Mesenteric fat pad (tissue), 1 donor: ENCODE measurements around the gene CHST3. TPM values are rescaled to one million over a fixed set of nuclear protein-coding genes. Genes with fewer than 3 reads are reported as not detected.
A peak's percentile ranks its signal among the peaks of the same experiment; 100 is the strongest.
"Not testable (repeated sequence)": the region's sequence is repeated elsewhere in the genome, so short reads cannot be mapped to it uniquely, and the experiment has no call there.

Experiments
- DNase-seq: peaks from one replicate; pipeline ENCODE4 v3.0.0-alpha.2; 2020; ENCODE audit warnings: low spot score
- long read RNA-seq: library from polyadenylated mRNA; unstranded; transcript quantifications from one replicate; pipeline ENCODE4 v2.0.0, GENCODE V29; 2020
- total RNA-seq: library from RNA; stranded (reverse); fragmentation: NEBNext Ultra II Directional; extraction: Animal tissue kit (Norgen Biotek cat#: 25700); gene quantifications from one replicate; pipeline ENCODE4 v1.2.1, GENCODE V29; 2021
- donor health status: DM: yes; HTN: yes; CAD: no.

The CHST3 gene, protein sequence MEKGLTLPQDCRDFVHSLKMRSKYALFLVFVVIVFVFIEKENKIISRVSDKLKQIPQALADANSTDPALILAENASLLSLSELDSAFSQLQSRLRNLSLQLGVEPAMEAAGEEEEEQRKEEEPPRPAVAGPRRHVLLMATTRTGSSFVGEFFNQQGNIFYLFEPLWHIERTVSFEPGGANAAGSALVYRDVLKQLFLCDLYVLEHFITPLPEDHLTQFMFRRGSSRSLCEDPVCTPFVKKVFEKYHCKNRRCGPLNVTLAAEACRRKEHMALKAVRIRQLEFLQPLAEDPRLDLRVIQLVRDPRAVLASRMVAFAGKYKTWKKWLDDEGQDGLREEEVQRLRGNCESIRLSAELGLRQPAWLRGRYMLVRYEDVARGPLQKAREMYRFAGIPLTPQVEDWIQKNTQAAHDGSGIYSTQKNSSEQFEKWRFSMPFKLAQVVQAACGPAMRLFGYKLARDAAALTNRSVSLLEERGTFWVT
- 80.3 TPM for total RNA-seq
- long read RNA-seq, partial matches to known transcripts: 0 of 88 reads
- long read RNA-seq, other reads (novel, unspliced or antisense): 88 of 88 reads

GRCh38 chr10:71964098-71964742 lies at the start of gene CHST3:
CHST3 (plus strand) TSS chr10:71964395; CDS start chr10:72005843, 41,448 bp downstream.
- peak; percentile 91 for DNase-seq

GRCh38 chr10:71916827-71917226 lies 47.4 kb upstream of the CHST3 start:
- DNase-seq: no peak

GRCh38 chr10:71918992-71919391 lies 45.2 kb upstream of the CHST3 start:
- no peak for DNase-seq

DNA sequence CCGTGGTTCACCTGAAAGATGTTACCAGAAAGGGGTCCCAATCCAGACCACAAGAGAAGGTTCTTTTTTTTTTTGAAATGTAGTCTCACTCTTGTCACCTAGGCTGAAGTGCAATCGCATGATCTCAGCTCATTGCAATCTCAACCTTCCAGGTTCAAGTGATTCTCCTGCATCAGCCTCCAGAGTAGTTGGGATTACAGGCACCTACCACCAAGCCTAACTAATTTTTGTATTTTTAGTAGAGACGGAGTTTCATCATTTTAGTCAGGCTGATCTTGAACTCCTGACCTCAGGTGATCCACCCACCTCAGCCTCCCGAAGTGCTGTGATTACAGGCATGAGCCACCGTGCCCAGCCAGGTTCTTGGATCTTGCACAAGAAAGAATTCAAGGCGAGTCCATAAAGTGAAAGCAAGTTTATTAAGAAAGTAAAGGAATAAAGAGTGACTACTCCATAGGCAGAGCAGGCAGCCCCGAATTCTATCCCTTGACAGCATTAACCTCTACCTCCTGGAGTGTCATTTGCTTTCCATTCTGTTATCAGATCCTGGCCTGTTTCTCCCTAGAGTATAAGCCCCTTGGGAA lies 44.1 kb upstream of the CHST3 start:
- DNase-seq: not testable (repeated sequence)

DNA sequence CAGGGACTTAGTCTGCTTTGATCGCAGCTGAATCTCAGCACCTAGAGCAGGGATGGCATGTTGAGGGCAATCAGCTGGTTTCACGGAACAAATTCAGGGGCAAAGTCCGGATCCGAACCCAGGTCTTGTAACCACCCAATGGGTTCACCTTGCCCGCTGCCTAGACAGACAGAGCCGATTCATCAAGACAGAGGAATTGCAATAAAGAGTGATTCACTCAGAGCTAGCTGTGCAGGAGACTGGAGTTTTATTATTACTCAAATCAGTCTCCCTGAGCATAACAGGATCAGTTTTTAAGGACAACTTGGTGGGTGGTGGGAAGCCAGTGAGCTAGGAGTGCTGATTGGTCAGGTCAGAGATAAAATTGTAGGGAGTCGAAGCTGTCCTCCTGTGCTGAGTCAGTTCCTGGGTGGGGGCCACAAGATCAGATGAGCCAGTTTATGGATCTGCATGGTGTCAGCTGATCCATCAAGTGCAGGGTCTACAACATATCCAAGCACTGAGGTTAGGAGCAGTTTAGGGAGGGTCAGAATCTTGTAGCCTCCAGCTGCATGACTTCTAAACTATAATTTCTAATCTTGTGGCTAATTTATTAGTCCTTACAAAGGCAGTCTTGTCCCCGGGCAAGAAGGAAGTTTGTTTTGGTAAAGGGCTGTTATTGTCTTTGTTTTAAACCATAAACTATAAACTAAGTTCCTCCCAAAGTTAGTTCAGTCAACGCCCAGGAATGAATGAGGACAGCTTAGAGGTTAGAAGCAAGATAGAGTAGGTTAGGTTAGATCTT lies 43.5 kb upstream of the CHST3 start:
- no peak for DNase-seq

DNA sequence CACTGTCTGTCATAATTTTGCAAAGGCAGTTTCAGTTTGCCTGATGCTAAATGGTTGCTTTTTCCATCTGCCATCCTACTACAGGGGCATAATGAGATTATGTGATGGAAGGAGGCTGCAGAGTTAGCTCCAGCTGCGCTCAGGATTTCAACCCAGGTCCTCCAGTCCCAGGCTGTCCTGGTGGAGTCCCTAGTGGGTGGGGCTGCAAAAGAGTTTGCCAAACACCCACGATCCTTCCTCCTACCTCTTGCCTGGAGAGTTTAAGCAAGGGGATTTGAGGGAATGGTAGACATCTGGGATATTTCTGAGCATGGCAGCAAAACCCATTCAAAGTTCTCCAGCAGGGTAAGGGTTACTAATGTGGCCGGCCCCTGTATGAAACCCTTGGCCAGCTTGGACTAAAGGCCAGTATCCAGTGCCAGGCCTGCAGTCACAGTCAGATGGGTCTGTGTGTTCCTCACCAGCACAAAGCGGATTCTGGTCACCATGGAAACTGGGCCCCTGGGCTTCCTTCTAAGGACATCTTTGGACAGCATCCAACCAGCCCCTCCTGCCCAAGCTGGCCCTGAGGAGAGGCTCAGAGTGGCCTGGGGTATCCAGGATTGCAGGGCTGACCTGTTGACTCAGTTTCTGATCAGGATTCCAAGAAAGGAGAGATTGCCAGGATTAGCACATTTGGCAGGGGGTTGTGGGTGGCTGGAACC lies 42.7 kb upstream of the CHST3 start:
- no peak for DNase-seq

DNA sequence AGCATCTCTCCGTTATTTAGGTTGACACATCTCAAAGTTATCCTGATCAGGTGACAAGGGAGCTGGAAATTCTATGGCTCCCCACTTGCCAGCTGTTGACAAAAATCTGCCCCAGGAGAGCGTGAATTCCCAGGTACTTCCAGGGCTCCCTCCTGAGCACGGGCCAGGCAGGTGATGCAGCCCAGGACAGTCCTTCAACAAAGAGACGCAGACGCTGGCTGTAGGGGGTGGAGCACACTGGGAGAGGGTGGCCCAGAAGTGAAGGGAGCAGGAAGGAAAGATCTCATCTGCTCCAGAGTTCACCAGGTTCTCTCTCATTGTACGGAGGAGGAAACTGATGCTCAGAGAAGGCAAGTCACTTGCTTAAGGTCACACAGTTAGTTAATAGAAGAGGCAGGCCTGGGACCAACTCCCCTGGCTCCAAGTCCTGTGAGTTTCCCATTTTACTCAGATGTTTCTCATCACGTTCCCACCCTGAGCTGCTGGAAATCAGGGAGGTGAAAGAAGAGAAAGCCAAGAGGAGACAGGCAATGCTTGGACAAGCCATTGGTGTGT lies 41.0 kb upstream of the CHST3 start:
- DNase-seq: no peak

DNA sequence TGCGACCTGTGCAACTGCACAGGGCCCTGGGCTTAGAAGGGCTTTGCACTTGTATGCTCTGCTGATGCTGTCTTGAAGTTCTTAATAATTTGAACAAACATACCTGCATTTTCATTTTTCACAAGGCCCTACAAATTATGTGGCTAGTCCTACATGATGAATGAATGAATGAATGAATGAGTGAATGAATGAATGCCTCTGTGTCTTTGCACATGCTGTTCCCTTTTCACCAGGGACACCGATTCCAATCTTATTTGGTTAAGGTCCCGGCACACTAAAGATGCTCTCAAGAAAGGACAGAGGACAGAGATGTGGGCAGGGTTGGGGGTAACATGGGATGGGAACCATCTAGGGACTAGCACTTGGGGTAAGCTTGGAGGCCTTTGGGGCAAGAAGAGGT lies 39.4 kb upstream of the CHST3 start:
- DNase-seq: no peak

DNA sequence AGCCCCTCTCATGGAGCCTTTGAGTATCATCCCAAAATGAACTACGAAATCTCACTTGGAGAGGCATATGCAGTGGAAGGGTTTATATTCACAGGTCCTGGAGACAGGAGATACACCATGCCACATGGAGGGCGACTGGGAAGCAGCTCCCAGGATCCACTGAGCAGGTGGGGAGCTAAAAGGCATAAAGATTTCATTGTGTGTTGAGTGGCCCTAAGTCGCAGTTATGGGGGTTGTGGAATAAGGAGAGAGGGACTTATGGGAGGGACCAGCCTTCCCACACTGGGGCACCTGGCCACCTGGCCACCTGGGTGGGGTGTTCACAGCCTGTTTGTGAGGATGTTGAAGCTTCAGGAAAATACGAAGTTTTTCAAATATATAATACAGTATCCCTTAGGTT lies 37.0 kb upstream of the CHST3 start:
- no peak for DNase-seq

DNA sequence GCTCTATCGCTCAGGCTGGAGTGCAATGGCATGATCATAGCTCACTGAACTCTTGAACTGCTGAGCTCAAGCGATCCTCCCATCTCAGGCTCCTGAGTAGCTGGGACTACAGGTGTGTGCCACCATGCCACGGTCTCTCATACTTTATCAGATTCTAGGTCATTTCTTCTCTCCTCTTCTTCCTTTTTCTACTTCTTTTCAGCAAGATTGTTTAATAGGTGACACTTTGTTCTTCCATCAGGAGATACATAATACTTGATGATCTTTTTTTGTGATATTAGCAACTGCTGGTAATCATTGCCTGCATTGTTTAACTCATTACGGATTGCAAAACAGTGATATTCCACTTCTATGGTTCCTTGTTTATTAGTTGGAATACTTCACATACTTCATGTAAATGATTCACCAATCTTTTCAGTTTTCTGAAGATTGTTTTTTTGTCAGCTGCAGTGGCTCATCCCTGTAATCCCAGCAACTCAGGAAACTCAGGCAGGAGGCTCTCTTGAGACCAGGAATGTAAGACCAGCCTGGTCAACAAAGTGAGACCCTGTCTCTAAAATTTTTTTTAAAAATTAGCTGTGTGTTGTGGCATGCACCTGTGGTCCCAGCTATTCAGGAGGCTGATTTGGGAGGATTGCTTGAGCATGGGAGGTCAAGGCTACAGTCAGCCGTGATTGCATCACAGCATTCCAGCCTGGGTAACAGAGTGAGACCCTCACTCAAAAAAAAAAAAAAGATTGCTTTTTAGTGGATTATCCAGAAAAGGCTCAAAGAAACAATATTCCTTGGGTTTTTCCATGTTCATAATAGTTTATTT lies 36.2 kb upstream of the CHST3 start:
- DNase-seq: no peak

DNA sequence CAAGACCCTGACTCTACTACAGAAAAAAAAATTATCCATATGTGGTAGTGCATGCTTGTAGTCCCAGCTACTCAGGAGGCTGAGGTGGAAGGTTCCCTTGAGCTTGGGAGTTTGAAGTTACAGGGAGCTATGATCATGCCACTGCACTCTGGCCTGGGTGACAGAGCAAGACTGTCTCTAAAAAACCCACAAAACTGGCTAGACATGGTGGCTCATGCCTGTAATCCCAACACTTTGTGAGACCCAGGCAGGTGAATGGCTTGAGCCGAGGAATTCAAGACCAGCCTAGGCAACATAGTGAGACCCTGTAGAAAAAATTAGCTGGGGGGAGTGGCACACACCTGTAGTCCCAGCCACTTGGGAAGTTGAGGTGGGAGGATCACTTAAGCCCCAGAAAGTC lies 32.9 kb upstream of the CHST3 start:
- no peak for DNase-seq

DNA sequence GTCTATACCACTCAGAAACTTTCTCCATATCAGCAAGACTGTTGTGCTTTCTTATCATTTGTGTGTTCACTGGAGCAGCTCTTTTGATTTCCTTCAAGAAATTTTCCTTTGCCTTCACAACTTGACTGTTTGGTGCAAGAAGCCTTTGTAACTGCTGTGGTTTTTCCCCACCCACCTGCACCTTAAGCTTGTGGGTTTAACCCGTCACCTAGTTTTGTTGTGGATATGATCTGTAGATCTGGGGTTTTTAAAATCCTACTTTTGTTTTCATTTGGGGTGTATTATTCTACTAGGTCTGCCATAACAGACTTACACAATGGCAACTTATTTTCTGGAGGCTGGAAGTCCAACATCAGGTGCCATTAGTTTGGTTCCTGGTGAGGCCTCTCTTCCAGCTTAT lies 30.5 kb upstream of the CHST3 start:
- no peak for DNase-seq

DNA sequence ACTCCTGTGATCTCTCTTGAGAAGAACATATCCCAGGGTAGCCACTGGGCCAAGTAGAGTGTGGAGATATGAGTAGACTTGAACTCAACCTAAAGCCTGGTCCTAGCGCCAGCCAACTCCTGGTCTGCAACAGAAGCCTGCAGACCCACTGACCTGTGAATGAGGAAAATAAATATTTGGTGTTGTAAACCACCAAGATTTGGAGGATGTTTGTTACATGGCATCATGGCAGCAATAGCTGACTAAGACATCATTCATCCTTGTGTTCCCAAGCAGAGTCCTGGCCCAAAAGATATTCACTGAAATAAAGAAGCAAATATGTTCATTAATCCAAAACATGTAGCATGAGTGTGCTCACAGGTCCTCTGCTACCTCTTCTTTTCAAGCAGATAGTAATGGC lies 26.0 kb upstream of the CHST3 start:
- no peak for DNase-seq

DNA sequence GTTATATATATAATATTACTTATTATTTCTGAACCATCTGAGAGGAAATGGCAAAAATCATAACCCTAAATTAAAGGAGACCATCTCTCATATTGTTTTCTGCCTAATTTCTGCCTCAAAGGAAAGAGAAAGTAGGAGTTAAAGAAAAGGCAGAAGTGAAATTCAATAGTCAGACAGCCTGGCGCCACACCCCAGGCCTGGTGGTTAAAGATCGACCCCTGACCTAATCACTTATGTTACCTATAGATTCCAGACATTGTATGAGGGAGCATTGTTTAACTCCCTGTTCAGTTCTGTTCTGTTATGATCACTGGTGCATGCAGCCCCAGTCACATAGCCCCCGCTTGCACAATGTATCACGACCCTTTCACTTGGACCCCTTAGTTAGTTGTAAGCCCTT lies 24.9 kb upstream of the CHST3 start:
- DNase-seq: no peak

GRCh38 chr10:71939861-71940474 lies 24.2 kb upstream of the CHST3 start:
- no peak for DNase-seq

DNA sequence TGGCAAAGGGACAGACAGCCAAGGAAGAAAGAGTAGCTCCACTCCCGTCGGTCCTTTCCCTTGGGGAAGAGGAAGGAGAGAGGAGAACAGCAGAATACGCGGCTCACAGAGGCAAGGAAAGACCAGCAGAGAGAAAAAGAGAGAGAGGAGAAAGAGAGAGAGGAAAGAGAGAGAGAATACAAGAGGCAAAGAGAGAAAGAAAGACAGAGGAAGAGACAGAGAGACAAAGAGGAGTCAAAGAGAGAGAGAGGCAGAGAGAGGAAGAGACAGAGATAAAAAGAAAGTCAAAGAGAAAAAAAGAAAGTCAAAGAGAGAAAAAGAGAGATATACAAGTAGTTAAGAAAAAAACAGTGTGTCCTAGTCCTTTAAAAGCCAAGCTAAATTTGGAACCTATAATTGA lies 23.4 kb upstream of the CHST3 start:
- DNase-seq: no peak

- DNase-seq: no peak
Measured at GRCh38 chr10:71941318-71941717, 22.9 kb upstream of the CHST3 start.

DNA sequence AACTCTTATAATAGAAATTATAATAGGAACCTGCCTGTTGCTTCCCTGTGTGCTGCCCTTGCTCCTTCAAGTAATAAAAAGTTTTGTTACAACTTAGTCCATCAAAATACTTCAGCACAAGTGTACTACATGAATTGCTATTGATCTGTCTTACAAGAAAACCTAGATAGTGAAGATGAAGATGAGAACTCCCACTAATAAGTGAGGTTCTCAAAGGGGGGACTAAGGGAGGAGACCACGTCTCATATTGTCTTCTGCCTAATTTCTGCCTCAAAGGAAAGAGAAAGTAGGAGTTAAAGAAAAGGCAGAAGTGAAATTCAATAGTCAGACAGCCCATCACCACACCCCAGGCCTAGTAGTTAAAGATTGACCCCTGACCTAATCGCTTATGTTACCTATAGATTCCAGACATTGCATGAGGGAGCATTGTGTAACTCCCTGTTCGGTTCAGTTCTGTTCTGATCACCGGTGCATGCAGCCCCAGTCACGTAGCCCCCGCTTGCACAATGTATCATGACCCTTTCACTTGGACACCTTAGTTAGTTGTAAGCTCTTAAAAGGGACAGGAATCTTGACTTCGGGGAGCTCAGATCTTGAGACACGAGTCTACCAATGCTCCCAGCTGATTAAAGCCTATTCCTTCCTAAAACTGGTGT lies 18.2 kb upstream of the CHST3 start:
- no peak for DNase-seq

- no peak for DNase-seq
Measured at GRCh38 chr10:71946700-71947099, 17.5 kb upstream of the CHST3 start.
